HepG2 (cell line): ENCODE data around the gene CFAP119. TPM values are rescaled to one million over a fixed set of nuclear protein-coding genes. Genes with fewer than 3 reads are reported as not detected.

Source experiments
- ATAC-seq: fragments of 200-7000 bp; cut with Tn5 transposase; 3 replicates; pipeline ENCODE4 v1.9.1; 2020; ENCODE audit warnings: mild to moderate bottlenecking, moderate library complexity
- BruUV-seq: library from RNA; stranded (reverse); fragments of 400-500 nt; replicated peaks from 2 replicates; lab custom pipeline; 2021; lab: Mats Ljungman, UMichigan
- CTCF ChIA-PET: fragments of 300-600 bp; formaldehyde crosslinking; extraction: SDS; loops from one replicate; lab custom pipeline; 2021; ENCODE audit warnings: low total read pairs, inconsistent platforms, low intra/inter-chr PET ratio; lab: Yijun Ruan, JAX
- POLR2A ChIA-PET: fragments of 350-600 bp; sonication (Branson Sonifier 250); formaldehyde crosslinking; loops from one replicate; lab custom pipeline; 2020; ENCODE audit warnings: antibody characterized with exemption, inconsistent platforms; lab: Yijun Ruan, JAX
- DNase-seq: peaks from one replicate; pipeline ENCODE4 v3.0.0-alpha.2; 2015; ENCODE audit warnings: low spot score
- FAIRE-seq: peaks from 3 replicates; lab custom pipeline; 2011; peaks lifted over from hg19 to GRCh38; lab: Jason Lieb, UNC
- H2AFZ ChIP-seq: one replicate; pipeline ENCODE4 v1.6.1; 2011; ENCODE audit warnings: low read length, inconsistent platforms
- H3K27ac ChIP-seq: fragments of 300-600 bp; 3 replicates; pipeline ENCODE4 v1.8.0; 2011; ENCODE audit warnings: mixed run types, mild to moderate bottlenecking, mixed read lengths, low read length, inconsistent platforms; ENCODE audit not compliant: insufficient read depth; ENCODE audit errors: extremely low read length
- H3K27me3 ChIP-seq, 2 experiments: fragments of 200-600 bp in 1 of 2; 2 replicates in 1 of 2; 3 replicates in 1 of 2; pipeline versions ENCODE4 v1.6.0 to v1.8.0; 2011; ENCODE audit warnings: low read length in 2 of 2, mild to moderate bottlenecking in 2 of 2, moderate library complexity in 2 of 2, inconsistent platforms in 1 of 2; ENCODE audit not compliant: insufficient read depth in 2 of 2, control insufficient read depth in 1 of 2
- H3K36me3 ChIP-seq, 2 experiments: fragments of 200-600 bp in 1 of 2; replicated peaks in 1 of 2; 2 replicates in 1 of 2; 3 replicates in 1 of 2; pipeline versions ENCODE4 v1.5.1 to v1.8.0; 2011; ENCODE audit warnings: low read length in 2 of 2, inconsistent platforms in 1 of 2; ENCODE audit not compliant: insufficient read depth in 2 of 2, control insufficient read depth in 1 of 2
- H3K4me1 ChIP-seq: 2 replicates; pipeline ENCODE4 v1.5.1; 2012; ENCODE audit warnings: low read length, inconsistent platforms; ENCODE audit not compliant: insufficient read depth
- H3K4me2 ChIP-seq: 2 replicates; pipeline ENCODE4 v1.6.0; 2011; ENCODE audit warnings: low read depth, low read length, inconsistent platforms
- H3K4me3 ChIP-seq, 3 experiments: fragments of 200-600 bp in 1 of 3; sonication (generic), shearing (Covaris generic) in 1 of 3; replicated peaks in 1 of 3; 2 replicates each; pipeline ENCODE4 v1.5.1; 2011 to 2016; ENCODE audit warnings: low read length in 3 of 3, inconsistent platforms in 2 of 3, low read depth in 2 of 3, mild to moderate bottlenecking in 2 of 3, control low read depth in 1 of 3, mixed read lengths in 1 of 3; ENCODE audit not compliant: insufficient read depth in 1 of 3
- H3K79me2 ChIP-seq: one replicate; pipeline ENCODE4 v1.6.1; 2011; ENCODE audit warnings: low read length, inconsistent platforms; ENCODE audit not compliant: insufficient read depth
- H3K9ac ChIP-seq: 2 replicates; pipeline ENCODE4 v1.6.0; 2011; ENCODE audit warnings: mild to moderate bottlenecking, low read depth, low read length, inconsistent platforms; ENCODE audit not compliant: insufficient read depth
- H3K9me3 ChIP-seq: 2 replicates; pipeline ENCODE4 v1.5.1; 2012; ENCODE audit warnings: mild to moderate bottlenecking, low read length
- H4K20me1 ChIP-seq: 2 replicates; pipeline ENCODE4 v1.6.0; 2011; ENCODE audit warnings: inconsistent platforms, mild to moderate bottlenecking, low read length, moderate library complexity; ENCODE audit not compliant: insufficient read depth
- ATF7 ChIP-seq, 2 experiments: fragments of 450-650 bp in 1 of 2; sonication (generic) in 1 of 2; formaldehyde crosslinking in 1 of 2; IDR thresholded peaks; 2 replicates each; pipeline versions ENCODE4 v1.4.0 to v1.6.1; 2016 to 2020; ENCODE audit warnings: antibody characterized with exemption in 1 of 2, mild to moderate bottlenecking in 1 of 2, missing genetic modification reagents in 1 of 2
- IRX3 ChIP-seq: sonication (generic); formaldehyde crosslinking; IDR thresholded peaks from 2 replicates; pipeline ENCODE4 v1.8.1; 2023; ENCODE audit warnings: mild to moderate bottlenecking, low read depth, missing genetic modification reagents, borderline replicate concordance
- KDM2A ChIP-seq: sonication (generic); formaldehyde crosslinking; IDR thresholded peaks from 2 replicates; pipeline ENCODE4 v1.4.0; 2020; ENCODE audit warnings: low read depth, missing genetic modification reagents, borderline replicate concordance
- MED1 ChIP-seq: sonication (generic); formaldehyde crosslinking; IDR thresholded peaks from 2 replicates; pipeline ENCODE4 v1.4.0; 2020; ENCODE audit warnings: missing genetic modification reagents
- MED8 ChIP-seq: sonication (generic); formaldehyde crosslinking; IDR thresholded peaks from 2 replicates; pipeline ENCODE4 v1.8.1; 2023; ENCODE audit warnings: mild to moderate bottlenecking, missing genetic modification reagents; ENCODE audit not compliant: insufficient replicate concordance
- MEIS1 ChIP-seq: sonication (generic); formaldehyde crosslinking; IDR thresholded peaks from 2 replicates; pipeline ENCODE4 v1.9.0; 2021; ENCODE audit warnings: mild to moderate bottlenecking, missing genetic modification reagents, moderate library complexity, borderline replicate concordance
- MIXL1 ChIP-seq: IDR thresholded peaks from 2 replicates; pipeline ENCODE4 v1.6.1; 2016
- NFATC3 ChIP-seq: sonication (generic); formaldehyde crosslinking; IDR thresholded peaks from 2 replicates; pipeline ENCODE4 v1.5.1; 2020; ENCODE audit warnings: mild to moderate bottlenecking, missing genetic modification reagents
- PAF1 ChIP-seq: IDR thresholded peaks from 2 replicates; pipeline ENCODE4 v1.6.1; 2016; ENCODE audit warnings: missing genetic modification reagents, missing compliant biosample characterization
- POLR2A ChIP-seq, 2 experiments: IDR thresholded peaks; 2 replicates each; pipeline ENCODE4 v1.6.1; 2011; ENCODE audit warnings: low read depth in 2 of 2, low read length in 2 of 2, mild to moderate bottlenecking in 1 of 2, moderate library complexity in 1 of 2; ENCODE audit not compliant: insufficient read depth in 1 of 2
- POLR2AphosphoS5 ChIP-seq: IDR thresholded peaks from 2 replicates; pipeline ENCODE4 v1.6.1; 2012; ENCODE audit warnings: low read depth, low read length
- POLR2G ChIP-seq: fragments of 200-400 bp; formaldehyde crosslinking; IDR thresholded peaks from 2 replicates; pipeline ENCODE4 v1.6.1; 2018; ENCODE audit warnings: mild to moderate bottlenecking, low read depth, low read length, moderate library complexity
- RBM22 ChIP-seq: fragments of 200-400 bp; formaldehyde crosslinking; optimal IDR thresholded peaks from 2 replicates; pipeline ENCODE3; 2017; ENCODE audit warnings: mild to moderate bottlenecking, low read length, moderate library complexity
- RBM39 ChIP-seq: fragments of 200-400 bp; formaldehyde crosslinking; IDR thresholded peaks from one replicate; pipeline ENCODE4 v1.6.1; 2018; ENCODE audit warnings: antibody characterized with exemption, mild to moderate bottlenecking, low read depth, low read length; ENCODE audit not compliant: poor library complexity, severe bottlenecking
- RORA ChIP-seq: sonication (generic); formaldehyde crosslinking; IDR thresholded peaks from 2 replicates; pipeline ENCODE4 v1.5.0; 2020; ENCODE audit warnings: mild to moderate bottlenecking, missing genetic modification reagents, moderate library complexity
- ZNF343 ChIP-seq: sonication (generic); formaldehyde crosslinking; IDR thresholded peaks from 2 replicates; pipeline ENCODE4 v1.4.0; 2020; ENCODE audit warnings: mild to moderate bottlenecking, missing genetic modification reagents
- ZNF629 ChIP-seq: sonication (generic); formaldehyde crosslinking; conservative IDR thresholded peaks from 2 replicates; pipeline ENCODE4 v1.5.0; 2020; ENCODE audit warnings: missing genetic modification reagents
- ZNF660 ChIP-seq: sonication (generic); formaldehyde crosslinking; IDR thresholded peaks from 2 replicates; pipeline ENCODE4 v1.5.1; 2020; ENCODE audit warnings: mild to moderate bottlenecking, low read depth, missing genetic modification reagents, borderline replicate concordance
- ZNF768 ChIP-seq: sonication (generic); formaldehyde crosslinking; IDR thresholded peaks from 2 replicates; pipeline ENCODE4 v1.4.0; 2020; ENCODE audit warnings: missing genetic modification reagents
- ZNF776 ChIP-seq: sonication (generic); formaldehyde crosslinking; IDR thresholded peaks from 2 replicates; pipeline ENCODE4 v1.4.0; 2020; ENCODE audit warnings: mild to moderate bottlenecking, missing genetic modification reagents
- WGBS: methylation state at CpG from one replicate; pipeline ENCODE4 v1.1.6; 2017; ENCODE audit warnings: low lambda C conversion rate; 5-methylcytosine and 5-hydroxymethylcytosine counted together
- in situ Hi-C: cut with HindIII; loops from 2 replicates; pipeline ENCODE4 v1.10.0; 2017; ENCODE audit warnings: low pct_unique_long_range_greater_than_20kb; ENCODE audit not compliant: extremely low pct_ligation_motif_present
- intact Hi-C: fragments of 100-400 bp; cut with micrococcal nuclease; formaldehyde crosslinking; loops from one replicate; pipeline ENCODE4 v1.10.0; 2022; ENCODE audit not compliant: unreplicated experiment
- polyA plus RNA-seq, 8 experiments: library from polyadenylated mRNA; depleted of rRNA in 3 of 8; stranded (reverse) in 7 of 8; unstranded in 1 of 8; fragments of >200 nt; fragmentation: Illumina TruSeq in 4 of 8; extraction: Trizol in 4 of 8; gene quantifications; 2 replicates each; pipeline versions ENCODE4 v1.2.1 to v1.2.3, GENCODE V29; 2011 to 2016; ENCODE audit warnings: low read depth in 4 of 8, missing spikeins in 1 of 8, mixed read lengths in 1 of 8; ENCODE audit not compliant: insufficient read depth in 1 of 8
- total RNA-seq, 5 experiments: library from RNA; depleted of rRNA; stranded (reverse); fragments of >200 nt; fragmentation: Illumina TruSeq; extraction: Trizol; gene quantifications; 2 replicates each; pipeline ENCODE4 v1.2.3, GENCODE V29; 2016; ENCODE audit warnings: low read depth in 1 of 5
- TF ChIP-seq, protein P1 (sequence below): IDR thresholded peaks from 2 replicates; pipeline ENCODE4 v1.6.1; 2012; ENCODE audit warnings: low read length, improper control_type of control experiment

The CFAP119 gene
- total and polyA plus RNA-seq, 2 of the 13 experiments (the other 11 are each of a cell fraction or from before 2014, with no cell fraction given) = 6.4 TPM

- BruUV-seq = no TSS peak
- 93% methylated on average over 2 of the region's 7 CpGs for WGBS
- Histone ChIP-seq H3K36me3 (peaks cover 18 to 36% of the 10 kb centered on the region in 2 experiments), H3K9ac (no peak overlapping the region), H3K27me3 (no peaks in the 10 kb centered on the region; a peak in 1 of 5 replicates), H2AFZ (no peak overlapping the region), H3K4me1 (peaks cover 36% of the 10 kb centered on the region), H4K20me1 (no peaks in the 10 kb centered on the region; the same call in 1 of the 2 replicates), H3K4me2 (peak overlapping the region; percentile 95; the same call in 1 of the 2 replicates), H3K27ac (no peak overlapping the region), H3K4me3 (no peak overlapping the region), H3K9me3 (no peaks in the 10 kb centered on the region), H3K79me2 (peaks cover 9% of the 10 kb centered on the region)
- intact Hi-C loops (loop anchor here (5.0 kb wide), 1 partner anchor 35 kb away; no protein-coding TSS in a partner anchor), in situ Hi-C loops (no loop called here)
- ChIA-PET CTCF (no interaction called here), POLR2A (interaction anchor here (1.2 to 3.1 kb wide), 5 partner anchors 9 to 62 kb away, joined by 3 to 10 read pairs (median 6); partner anchors contain the start of genes PHKG2 and ZNF629)
- peak; percentile 14 for ATAC-seq
- FAIRE-seq = no peak
- DNase-seq = no peak
- TF ChIP-seq NFATC3 (no peak), PAF1 (CRISPR knock-in tag) (peak; percentile 91; the same call in 1 of the 2 replicates), POLR2G (peak; percentile 36), MEIS1 (CRISPR knock-in tag) (0 out of 2 replicates have a peak, but pooled peaks have one; percentile 6), RORA (CRISPR knock-in tag) (no peak), ZNF629 (no peak), ATF7 (IDR thresholded peaks at IDR 0.05) (no peak), ATF7 (CRISPR knock-in tag; IDR thresholded peaks at IDR 0.05) (no peak), ZNF776 (CRISPR knock-in tag) (0 out of 2 replicates have a peak, but pooled peaks have one; percentile 57), KDM2A (peak; percentile 34; the same call in 1 of the 2 replicates), IRX3 (CRISPR knock-in tag) (no peak), RBM22 (peak; percentile 66), MIXL1 (CRISPR knock-in tag) (no peak), RBM39 (peak; percentile 45), MED1 (CRISPR knock-in tag) (0 out of 2 replicates have a peak, but pooled peaks have one; percentile 38), MED8 (CRISPR knock-in tag) (peak; percentile 30), POLR2AphosphoS5 (peak; percentile 46), ZNF768 (CRISPR knock-in tag) (peak; percentile 91), ZNF343 (CRISPR knock-in tag) (peak; percentile 72), POLR2A (IDR thresholded peaks at IDR 0.05; ENCODE audit: insufficient read depth in 1 of 2, low read depth in 2 of 2, low read length in 2 of 2) (peak; percentile 20 to 51; a peak in 3 of 4 replicates), ZNF660 (0 out of 2 replicates have a peak, but pooled peaks have one; percentile 78)
- TF ChIP-seq, protein P1, sequence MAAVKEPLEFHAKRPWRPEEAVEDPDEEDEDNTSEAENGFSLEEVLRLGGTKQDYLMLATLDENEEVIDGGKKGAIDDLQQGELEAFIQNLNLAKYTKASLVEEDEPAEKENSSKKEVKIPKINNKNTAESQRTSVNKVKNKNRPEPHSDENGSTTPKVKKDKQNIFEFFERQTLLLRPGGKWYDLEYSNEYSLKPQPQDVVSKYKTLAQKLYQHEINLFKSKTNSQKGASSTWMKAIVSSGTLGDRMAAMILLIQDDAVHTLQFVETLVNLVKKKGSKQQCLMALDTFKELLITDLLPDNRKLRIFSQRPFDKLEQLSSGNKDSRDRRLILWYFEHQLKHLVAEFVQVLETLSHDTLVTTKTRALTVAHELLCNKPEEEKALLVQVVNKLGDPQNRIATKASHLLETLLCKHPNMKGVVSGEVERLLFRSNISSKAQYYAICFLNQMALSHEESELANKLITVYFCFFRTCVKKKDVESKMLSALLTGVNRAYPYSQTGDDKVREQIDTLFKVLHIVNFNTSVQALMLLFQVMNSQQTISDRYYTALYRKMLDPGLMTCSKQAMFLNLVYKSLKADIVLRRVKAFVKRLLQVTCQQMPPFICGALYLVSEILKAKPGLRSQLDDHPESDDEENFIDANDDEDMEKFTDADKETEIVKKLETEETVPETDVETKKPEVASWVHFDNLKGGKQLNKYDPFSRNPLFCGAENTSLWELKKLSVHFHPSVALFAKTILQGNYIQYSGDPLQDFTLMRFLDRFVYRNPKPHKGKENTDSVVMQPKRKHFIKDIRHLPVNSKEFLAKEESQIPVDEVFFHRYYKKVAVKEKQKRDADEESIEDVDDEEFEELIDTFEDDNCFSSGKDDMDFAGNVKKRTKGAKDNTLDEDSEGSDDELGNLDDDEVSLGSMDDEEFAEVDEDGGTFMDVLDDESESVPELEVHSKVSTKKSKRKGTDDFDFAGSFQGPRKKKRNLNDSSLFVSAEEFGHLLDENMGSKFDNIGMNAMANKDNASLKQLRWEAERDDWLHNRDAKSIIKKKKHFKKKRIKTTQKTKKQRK = no peak
These were observed 15.9 kb upstream of the CFAP119 start for GRCh38 chr16:30777591-30778297.
